B cell (primary cell): ENCODE measurements around the gene SHBG. TPM values are rescaled to one million over a fixed set of nuclear protein-coding genes. Genes with fewer than 3 reads are reported as not detected.

ENCODE experiments used
- ATAC-seq: fragments of 200-7000 bp; cut with Tn5 transposase; one replicate; pipeline ENCODE4 v1.10.0; 2021; ENCODE audit warnings: low read depth, mild to moderate bottlenecking, moderate number of reproducible peaks, moderate library complexity
- CTCF ChIA-PET: fragments of 350-600 bp; sonication (Branson Sonifier 250); formaldehyde crosslinking; loops from one replicate; lab custom pipeline; 2021; ENCODE audit warnings: antibody characterized with exemption, inconsistent platforms; lab: Charles Lee
- POLR2A ChIA-PET: fragments of 350-600 bp; sonication (Branson Sonifier 250); formaldehyde crosslinking; loops from one replicate; lab custom pipeline; 2021; ENCODE audit warnings: antibody characterized with exemption; lab: Charles Lee
- DNase-seq: peaks from one replicate; pipeline ENCODE4 v3.0.0; 2013
- H2AFZ ChIP-seq: 2 replicates; pipeline ENCODE4 v1.6.1; 2012; ENCODE audit warnings: mild to moderate bottlenecking, low read depth, low read length; ENCODE audit not compliant: insufficient read depth, poor library complexity, severe bottlenecking
- H3K27ac ChIP-seq, 2 donors: 1 replicate in 1 of 2; 2 replicates in 1 of 2; pipeline ENCODE4 v1.5.1; 2012 to 2013; ENCODE audit warnings: low read length in 2 of 2, mild to moderate bottlenecking in 2 of 2, moderate library complexity in 1 of 2
- H3K27me3 ChIP-seq, 4 experiments: fragments of 200-600 bp in 1 of 4; sonication (generic) in 1 of 4; replicated peaks in 1 of 4; 1 replicate in 2 of 4; 2 replicates in 2 of 4; pipeline versions ENCODE4 v1.6.1 to v1.7.0; 2013 to 2016; ENCODE audit warnings: low read length in 3 of 4, mild to moderate bottlenecking in 2 of 4, mixed read lengths in 1 of 4, moderate library complexity in 1 of 4; ENCODE audit not compliant: insufficient read depth in 4 of 4, control insufficient read depth in 3 of 4; ENCODE audit errors: control extremely low read depth in 1 of 4
- H3K36me3 ChIP-seq, 2 experiments: replicated peaks in 1 of 2; 1 replicate in 1 of 2; 2 replicates in 1 of 2; pipeline versions ENCODE4 v1.6.1 to v1.7.1; 2013; ENCODE audit warnings: low read length in 1 of 2; ENCODE audit not compliant: insufficient read depth in 2 of 2, control insufficient read depth in 1 of 2; ENCODE audit errors: control extremely low read depth in 1 of 2, extremely low read depth in 1 of 2
- H3K4me1 ChIP-seq, 2 donors: fragments of 200-600 bp in 1 of 2; sonication (generic) in 1 of 2; 1 replicate in 1 of 2; 2 replicates in 1 of 2; pipeline versions ENCODE4 v1.5.1 to v1.6.1; 2013 to 2017; ENCODE audit warnings: low read length in 2 of 2; ENCODE audit not compliant: control insufficient read depth in 2 of 2, insufficient read depth in 2 of 2
- H3K4me2 ChIP-seq: replicated peaks from 2 replicates; pipeline ENCODE3; 2012; ENCODE audit warnings: mild to moderate bottlenecking, low read depth, low read length; ENCODE audit not compliant: poor library complexity, severe bottlenecking
- H3K4me3 ChIP-seq, 5 experiments: fragments of 200-600 bp in 1 of 5; sonication (generic) in 1 of 5; 1 replicate in 3 of 5; 2 replicates in 2 of 5; pipeline versions ENCODE4 v1.5.1 to v1.7.0; 2011 to 2016; ENCODE audit warnings: low read length in 4 of 5, mild to moderate bottlenecking in 4 of 5, low read depth in 2 of 5, control low read depth in 1 of 5, moderate library complexity in 1 of 5; ENCODE audit not compliant: insufficient read depth in 1 of 5; ENCODE audit errors: control extremely low read depth in 1 of 5, extremely low read depth in 1 of 5
- H3K79me2 ChIP-seq: fragments of 200-600 bp; sonication (generic); one replicate; pipeline ENCODE4 v1.6.0; 2016; ENCODE audit warnings: low read length; ENCODE audit not compliant: control insufficient read depth, insufficient read depth
- H3K9ac ChIP-seq: fragments of 200-600 bp; sonication (generic); 2 replicates; pipeline ENCODE4 v1.6.1; 2017; ENCODE audit warnings: mild to moderate bottlenecking, low read length, moderate library complexity
- H3K9me3 ChIP-seq, 3 donors: one replicate each; pipeline versions ENCODE4 v1.6.1 to v1.7.1; 2013; ENCODE audit warnings: low read length in 2 of 3; ENCODE audit not compliant: control insufficient read depth in 2 of 3, insufficient read depth in 1 of 3; ENCODE audit errors: control extremely low read depth in 1 of 3
- H4K20me1 ChIP-seq: 2 replicates; pipeline ENCODE4 v1.6.0; 2012; ENCODE audit warnings: mild to moderate bottlenecking, low read length; ENCODE audit not compliant: insufficient read depth, control insufficient read depth, poor library complexity, severe bottlenecking
- H3K27ac Mint-ChIP-seq: one replicate; pipeline ENCODE4 v1.8.0; 2021; ENCODE audit warnings: mixed read lengths
- H3K27me3 Mint-ChIP-seq: one replicate; pipeline ENCODE4 v1.8.0; 2021; ENCODE audit warnings: mixed read lengths
- H3K4me1 Mint-ChIP-seq: one replicate; pipeline ENCODE4 v1.8.0; 2021; ENCODE audit warnings: mixed read lengths
- H3K4me3 Mint-ChIP-seq: one replicate; pipeline ENCODE4 v1.8.0; 2021; ENCODE audit warnings: mixed read lengths
- H3K9me3 Mint-ChIP-seq: one replicate; pipeline ENCODE4 v1.8.0; 2022; ENCODE audit warnings: mixed read lengths; ENCODE audit not compliant: insufficient read depth
- CTCF ChIP-seq: fragments of 200-600 bp; IDR thresholded peaks from one replicate; pipeline ENCODE4 v1.8.0; 2022; ENCODE audit warnings: antibody characterized with exemption, mild to moderate bottlenecking
- EZH2 ChIP-seq: IDR thresholded peaks from 2 replicates; pipeline ENCODE4 v1.6.1; 2012; ENCODE audit warnings: borderline replicate concordance, low read depth, mild to moderate bottlenecking, moderate library complexity, low read length; ENCODE audit not compliant: insufficient read depth, poor library complexity, severe bottlenecking
- WGBS: methylation state at CpG from one replicate; pipeline ENCODE4 v1.1.5; 2013; ENCODE audit warnings: missing lambda C conversion rate; ENCODE audit not compliant: insufficient coverage; 5-methylcytosine and 5-hydroxymethylcytosine counted together
- intact Hi-C: fragments of 100-400 bp; cut with micrococcal nuclease; formaldehyde crosslinking; loops from one replicate; pipeline ENCODE4 v1.10.0; 2022
- polyA plus RNA-seq: library from polyadenylated mRNA; depleted of rRNA; stranded (reverse); fragments of >200 nt; gene quantifications from 2 replicates; pipeline ENCODE4 v1.2.3, GENCODE V29; 2012
- total RNA-seq, 2 donors: library from RNA; stranded (reverse); fragments of 120-200 nt in 1 of 2; gene quantifications; 1 replicate in 1 of 2; 2 replicates in 1 of 2; pipeline versions ENCODE4 v1.2.3 to v1.2.4, GENCODE V29; 2013 to 2022

Gene SHBG
- total and polyA plus RNA-seq, 2 donors (not counting 1 experiment from before 2014, with no cell fraction given), result 0.10 TPM; not detected in 1

DNA sequence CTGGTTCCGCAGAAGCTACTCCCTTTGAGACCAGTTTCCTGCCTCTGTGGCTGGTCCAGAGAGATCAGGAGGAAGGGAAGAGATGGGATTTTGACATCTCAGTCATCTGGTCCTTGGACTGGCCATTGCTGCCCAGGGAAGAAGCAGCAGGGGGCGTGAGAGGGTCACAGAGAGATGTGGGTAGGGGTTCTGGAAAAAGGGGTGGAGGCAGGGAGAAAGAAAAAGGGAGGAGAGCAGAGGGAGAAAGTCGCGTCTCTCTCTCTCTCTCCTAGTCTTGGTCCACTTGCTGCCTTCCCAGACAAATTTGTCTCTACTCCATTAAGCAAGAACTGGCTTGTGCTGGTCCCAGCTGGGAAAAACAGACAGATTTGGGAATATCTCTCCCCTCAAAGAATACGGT is 4.4 kb downstream of the SHBG start:
- Mint-ChIP-seq H3K27ac (no peak overlapping the region), H3K9me3 (no peaks in the 10 kb centered on the region), H3K4me3 (no peak overlapping the region), H3K27me3 (no peaks in the 10 kb centered on the region), H3K4me1 (no peaks in the 10 kb centered on the region)
- 83% methylated on average over 2 of the region's 5 CpGs for WGBS
- no peaks in the 10 kb centered on the region for H3K27me3 ChIP-seq
- no peaks in the 10 kb centered on the region for H3K36me3 ChIP-seq
- intact Hi-C loops, result no loop called here
- no peaks in the 10 kb centered on the region for H3K9me3 ChIP-seq
- no peak for ATAC-seq
- H3K9ac ChIP-seq, result no peak overlapping the region
- no peak overlapping the region for H3K4me2 ChIP-seq
- no peak for TF ChIP-seq CTCF
- TF ChIP-seq EZH2, result no peak
- H3K79me2 ChIP-seq, result no peaks in the 10 kb centered on the region
- H4K20me1 ChIP-seq, result no peaks in the 10 kb centered on the region
- no peak overlapping the region for H2AFZ ChIP-seq
- peak; percentile 2 for DNase-seq
- H3K4me3 ChIP-seq, result no peak overlapping the region
- CTCF ChIA-PET, result no interaction called here
- POLR2A ChIA-PET, result interaction anchor here (0.6 kb wide), 1 partner anchor 16 kb away, joined by 4 read pairs; the partner anchor contains the start of gene ATP1B2
- no peak overlapping the region for H3K27ac ChIP-seq
- H3K4me1 ChIP-seq, result no peaks in the 10 kb centered on the region

GRCh38 chr17:7636163-7636562 is 6.2 kb downstream of the SHBG start:
- Histone ChIP-seq H3K27me3 (no peaks in the 10 kb centered on the region), H3K79me2 (no peaks in the 10 kb centered on the region), H3K27ac (no peak overlapping the region), H2AFZ (no peak overlapping the region), H3K36me3 (no peaks in the 10 kb centered on the region), H3K9me3 (no peaks in the 10 kb centered on the region), H3K4me1 (no peaks in the 10 kb centered on the region), H3K9ac (no peak overlapping the region), H4K20me1 (no peaks in the 10 kb centered on the region), H3K4me3 (no peak overlapping the region), H3K4me2 (no peak overlapping the region)
- H3K27ac Mint-ChIP-seq, result no peak overlapping the region
- no peaks in the 10 kb centered on the region for H3K4me1 Mint-ChIP-seq
- no peaks in the 10 kb centered on the region for H3K9me3 Mint-ChIP-seq
- WGBS, result 87% methylated on average over 3 of the region's 5 CpGs
- TF ChIP-seq EZH2, result no peak
- TF ChIP-seq CTCF, result no peak
- intact Hi-C loops, result no loop called here
- ATAC-seq (no peak), DNase-seq (no peak)
- H3K4me3 Mint-ChIP-seq, result no peak overlapping the region
- ChIA-PET CTCF (interaction anchor here (1.4 kb wide), 1 partner anchor 52 kb away, joined by 4 read pairs; the partner anchor contains the start of genes TP53 and WRAP53), POLR2A (no interaction called here)
- no peaks in the 10 kb centered on the region for H3K27me3 Mint-ChIP-seq
